Panc1 (cell line): ENCODE measurements around the gene CCNL2. TPM values are rescaled to one million over a fixed set of nuclear protein-coding genes. Genes with fewer than 3 reads are reported as not detected.

ENCODE experiments used
- ATAC-seq: fragments of 200-7000 bp; cut with Tn5 transposase; 2 replicates; pipeline ENCODE4 v1.9.1; 2020; ENCODE audit warnings: mild to moderate bottlenecking, moderate library complexity
- BruUV-seq: library from RNA; stranded (reverse); fragments of 400-500 nt; replicated peaks from 2 replicates; lab custom pipeline; 2021; lab: Mats Ljungman, UMichigan
- CTCF ChIA-PET: fragments of 300-600 bp; sonication (Branson Sonifier 250); formaldehyde crosslinking; loops from one replicate; lab custom pipeline; 2022; ENCODE audit warnings: antibody characterized with exemption; lab: Charles Lee
- POLR2A ChIA-PET: fragments of 300-600 bp; sonication (Branson Sonifier 250); formaldehyde crosslinking; loops from one replicate; lab custom pipeline; 2022; ENCODE audit warnings: antibody characterized with exemption; lab: Charles Lee
- DNase-seq: peaks from one replicate; pipeline ENCODE4 v3.0.0-alpha.2; 2010; ENCODE audit warnings: low read depth, low spot score
- H3K27ac ChIP-seq: 2 replicates; pipeline ENCODE4 v1.5.1; 2011; ENCODE audit warnings: mild to moderate bottlenecking, low read length, inconsistent platforms
- H3K27me3 ChIP-seq: fragments of 200-500 bp; sonication (Bioruptor generic); 2 replicates; pipeline ENCODE4 v1.6.0; 2014; ENCODE audit warnings: low read length, inconsistent platforms; ENCODE audit not compliant: control insufficient read depth, insufficient read depth
- H3K36me3 ChIP-seq: fragments of 200-500 bp; sonication (Bioruptor generic); 2 replicates; pipeline ENCODE4 v1.5.1; 2014; ENCODE audit warnings: inconsistent platforms, mild to moderate bottlenecking, low read length, moderate library complexity; ENCODE audit not compliant: control insufficient read depth, insufficient read depth
- H3K4me1 ChIP-seq: 2 replicates; pipeline ENCODE4 v1.5.1; 2011; ENCODE audit warnings: inconsistent platforms, mild to moderate bottlenecking, low read length, moderate library complexity; ENCODE audit not compliant: control insufficient read depth, insufficient read depth
- H3K4me3 ChIP-seq, 2 experiments: 2 replicates each; pipeline ENCODE4 v1.5.1; 2011 to 2012; ENCODE audit warnings: low read depth in 2 of 2, low read length in 2 of 2, mild to moderate bottlenecking in 2 of 2, inconsistent platforms in 1 of 2, moderate library complexity in 1 of 2
- H3K9me3 ChIP-seq: fragments of 200-500 bp; sonication (Bioruptor generic); 2 replicates; pipeline ENCODE4 v1.5.1; 2014; ENCODE audit warnings: low read depth, mild to moderate bottlenecking, inconsistent platforms, low read length, moderate library complexity; ENCODE audit not compliant: control insufficient read depth, insufficient read depth
- POLR2AphosphoS5 ChIP-seq: IDR thresholded peaks from 2 replicates; pipeline ENCODE4 v1.6.1; 2012; ENCODE audit warnings: mild to moderate bottlenecking, low read depth, low read length, moderate library complexity
- SIN3A ChIP-seq: IDR thresholded peaks from 2 replicates; pipeline ENCODE4 v1.6.1; 2012; ENCODE audit warnings: low read depth, mild to moderate bottlenecking, low read length, moderate library complexity, borderline replicate concordance; ENCODE audit not compliant: insufficient read depth
- TCF7L2 ChIP-seq: IDR thresholded peaks from 2 replicates; pipeline ENCODE4 v1.6.1; 2011; ENCODE audit warnings: mild to moderate bottlenecking, low read depth, low read length, inconsistent platforms
- in situ Hi-C: cut with HindIII; loops from 2 replicates; pipeline ENCODE4 v1.10.0; 2016; ENCODE audit warnings: low sequenced_read_pairs, low pct_unique_long_range_greater_than_20kb
- intact Hi-C: fragments of 100-400 bp; cut with micrococcal nuclease; formaldehyde crosslinking; loops from one replicate; pipeline ENCODE4 v1.10.0; 2022; ENCODE audit not compliant: unreplicated experiment
- total RNA-seq: library from RNA; stranded (reverse); gene quantifications from one replicate; pipeline ENCODE4 v1.2.1, GENCODE V29; 2021; ENCODE audit not compliant: unreplicated experiment
- TF ChIP-seq, protein P1 (sequence below): fragments of 450-650 bp; IDR thresholded peaks from 2 replicates; pipeline ENCODE4 v1.5.1; 2017; ENCODE audit warnings: mild to moderate bottlenecking
- TF ChIP-seq, protein P2 (sequence below), 2 experiments: IDR thresholded peaks; 2 replicates each; pipeline ENCODE4 v1.6.1; 2011 to 2012; ENCODE audit warnings: low read depth in 2 of 2, control low read depth in 1 of 2, low read length in 1 of 2, mild to moderate bottlenecking in 1 of 2, moderate library complexity in 1 of 2; ENCODE audit not compliant: insufficient read depth in 1 of 2

The CCNL2 gene
- total RNA-seq, 1 experiment from 2014 or later: 297 TPM

DNA sequence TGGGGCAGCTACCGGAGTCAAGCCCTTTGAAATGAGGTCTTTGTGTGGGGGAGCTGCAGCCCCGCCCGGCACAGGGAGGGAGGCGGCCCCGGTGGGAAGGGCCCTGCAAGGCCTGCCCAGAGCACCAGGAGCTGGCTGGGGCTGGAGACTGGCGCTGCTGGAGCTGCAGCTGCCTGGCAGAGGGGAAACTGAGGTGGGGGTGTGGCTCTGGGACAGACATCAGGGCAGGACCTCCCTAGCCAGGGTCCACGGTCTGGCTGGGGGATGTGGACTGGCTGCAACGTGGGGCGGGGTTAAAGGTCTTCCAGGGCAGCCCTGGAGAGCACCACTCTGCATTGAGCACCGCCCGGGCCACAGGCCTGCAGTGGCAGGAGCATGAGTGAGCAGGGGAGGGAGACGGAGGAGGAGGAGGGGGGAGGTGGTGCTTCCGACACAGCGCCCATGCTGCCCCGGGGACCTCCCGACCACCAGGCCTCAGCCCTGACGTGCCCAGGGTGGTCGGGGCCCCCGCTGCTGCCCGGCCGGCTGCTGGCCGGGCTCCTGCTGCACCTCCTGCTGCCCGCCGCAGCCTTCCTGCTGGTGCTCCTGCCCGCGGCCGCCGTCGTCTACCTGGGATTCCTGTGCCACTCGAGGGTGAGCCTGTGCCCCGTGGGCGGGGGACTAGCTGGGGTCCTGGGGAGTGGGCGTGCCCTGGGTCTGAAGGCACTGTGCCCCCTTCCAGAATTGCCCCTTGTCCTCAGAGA is 26.8 kb upstream of the CCNL2 start:
- DNase-seq (no peak), ATAC-seq (peak; percentile 59)
- ChIA-PET CTCF (interaction anchor here (0.5 to 0.9 kb wide), 3 partner anchors 12 to 135 kb away, joined by 3 to 4 read pairs (median 3); no protein-coding TSS in a partner anchor), POLR2A (interaction anchor here (0.6 kb wide), 1 partner anchor 11 kb away, joined by 4 read pairs; no protein-coding TSS in a partner anchor)
- intact Hi-C loops (no loop called here), in situ Hi-C loops (no loop called here)
- Histone ChIP-seq H3K36me3 (no peaks in the 10 kb centered on the region), H3K4me1 (peaks cover 48% of the 10 kb centered on the region), H3K4me3 (peak overlapping the region; percentile 41 to 49), H3K9me3 (no peaks in the 10 kb centered on the region), H3K27ac (peak overlapping the region; percentile 91), H3K27me3 (no peaks in the 10 kb centered on the region)
- no TSS peak for BruUV-seq
- TF ChIP-seq, protein P1, sequence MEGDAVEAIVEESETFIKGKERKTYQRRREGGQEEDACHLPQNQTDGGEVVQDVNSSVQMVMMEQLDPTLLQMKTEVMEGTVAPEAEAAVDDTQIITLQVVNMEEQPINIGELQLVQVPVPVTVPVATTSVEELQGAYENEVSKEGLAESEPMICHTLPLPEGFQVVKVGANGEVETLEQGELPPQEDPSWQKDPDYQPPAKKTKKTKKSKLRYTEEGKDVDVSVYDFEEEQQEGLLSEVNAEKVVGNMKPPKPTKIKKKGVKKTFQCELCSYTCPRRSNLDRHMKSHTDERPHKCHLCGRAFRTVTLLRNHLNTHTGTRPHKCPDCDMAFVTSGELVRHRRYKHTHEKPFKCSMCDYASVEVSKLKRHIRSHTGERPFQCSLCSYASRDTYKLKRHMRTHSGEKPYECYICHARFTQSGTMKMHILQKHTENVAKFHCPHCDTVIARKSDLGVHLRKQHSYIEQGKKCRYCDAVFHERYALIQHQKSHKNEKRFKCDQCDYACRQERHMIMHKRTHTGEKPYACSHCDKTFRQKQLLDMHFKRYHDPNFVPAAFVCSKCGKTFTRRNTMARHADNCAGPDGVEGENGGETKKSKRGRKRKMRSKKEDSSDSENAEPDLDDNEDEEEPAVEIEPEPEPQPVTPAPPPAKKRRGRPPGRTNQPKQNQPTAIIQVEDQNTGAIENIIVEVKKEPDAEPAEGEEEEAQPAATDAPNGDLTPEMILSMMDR: no peak
- no peak for TF ChIP-seq SIN3A

DNA sequence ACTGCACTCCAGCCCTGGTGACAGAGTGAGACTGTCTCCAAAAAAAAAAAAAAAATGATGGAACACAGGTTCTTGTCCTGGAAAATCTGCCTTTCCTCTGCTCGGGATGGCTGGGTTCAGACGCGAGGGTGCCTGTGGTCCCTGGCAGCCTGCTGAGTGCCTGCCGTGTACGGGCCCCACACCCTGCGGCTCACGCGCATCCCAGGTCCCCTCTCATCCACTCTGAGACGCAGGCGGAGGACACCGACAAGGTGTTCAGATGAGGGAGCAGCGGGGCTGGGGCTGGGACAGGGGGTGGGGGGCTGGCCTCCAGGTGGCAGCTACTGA is 26.3 kb upstream of the CCNL2 start:
- H3K4me3 ChIP-seq: no peak overlapping the region
- POLR2A ChIA-PET: no interaction called here
- CTCF ChIA-PET: interaction anchor here (0.9 kb wide), 1 partner anchor 37 kb away, joined by 3 read pairs; no protein-coding TSS in a partner anchor
- BruUV-seq: no TSS peak
- DNase-seq (no peak), ATAC-seq (peak; percentile 0; the same call in 1 of the 2 replicates)
- intact Hi-C loops (no loop called here), in situ Hi-C loops (no loop called here)
- H3K4me1 ChIP-seq: peaks cover 48% of the 10 kb centered on the region
- no peaks in the 10 kb centered on the region for H3K9me3 ChIP-seq
- H3K27me3 ChIP-seq: no peaks in the 10 kb centered on the region
- TF ChIP-seq TCF7L2 (no peak), POLR2AphosphoS5 (no peak), SIN3A (no peak)
- TF ChIP-seq, protein P1: no peak
- TF ChIP-seq, protein P2, sequence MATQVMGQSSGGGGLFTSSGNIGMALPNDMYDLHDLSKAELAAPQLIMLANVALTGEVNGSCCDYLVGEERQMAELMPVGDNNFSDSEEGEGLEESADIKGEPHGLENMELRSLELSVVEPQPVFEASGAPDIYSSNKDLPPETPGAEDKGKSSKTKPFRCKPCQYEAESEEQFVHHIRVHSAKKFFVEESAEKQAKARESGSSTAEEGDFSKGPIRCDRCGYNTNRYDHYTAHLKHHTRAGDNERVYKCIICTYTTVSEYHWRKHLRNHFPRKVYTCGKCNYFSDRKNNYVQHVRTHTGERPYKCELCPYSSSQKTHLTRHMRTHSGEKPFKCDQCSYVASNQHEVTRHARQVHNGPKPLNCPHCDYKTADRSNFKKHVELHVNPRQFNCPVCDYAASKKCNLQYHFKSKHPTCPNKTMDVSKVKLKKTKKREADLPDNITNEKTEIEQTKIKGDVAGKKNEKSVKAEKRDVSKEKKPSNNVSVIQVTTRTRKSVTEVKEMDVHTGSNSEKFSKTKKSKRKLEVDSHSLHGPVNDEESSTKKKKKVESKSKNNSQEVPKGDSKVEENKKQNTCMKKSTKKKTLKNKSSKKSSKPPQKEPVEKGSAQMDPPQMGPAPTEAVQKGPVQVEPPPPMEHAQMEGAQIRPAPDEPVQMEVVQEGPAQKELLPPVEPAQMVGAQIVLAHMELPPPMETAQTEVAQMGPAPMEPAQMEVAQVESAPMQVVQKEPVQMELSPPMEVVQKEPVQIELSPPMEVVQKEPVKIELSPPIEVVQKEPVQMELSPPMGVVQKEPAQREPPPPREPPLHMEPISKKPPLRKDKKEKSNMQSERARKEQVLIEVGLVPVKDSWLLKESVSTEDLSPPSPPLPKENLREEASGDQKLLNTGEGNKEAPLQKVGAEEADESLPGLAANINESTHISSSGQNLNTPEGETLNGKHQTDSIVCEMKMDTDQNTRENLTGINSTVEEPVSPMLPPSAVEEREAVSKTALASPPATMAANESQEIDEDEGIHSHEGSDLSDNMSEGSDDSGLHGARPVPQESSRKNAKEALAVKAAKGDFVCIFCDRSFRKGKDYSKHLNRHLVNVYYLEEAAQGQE (IDR thresholded peaks at IDR 0.05; ENCODE audit: insufficient read depth in 1 of 2, low read depth in 2 of 2, low read length in 1 of 2): no peak
- H3K27ac ChIP-seq: no peak overlapping the region; the same call in 1 of the 2 replicates
- no peaks in the 10 kb centered on the region for H3K36me3 ChIP-seq
